ENCODE data around the gene ELP4. TPM values are rescaled to one million over a fixed set of nuclear protein-coding genes. Genes with fewer than 3 reads are reported as not detected.

Gene ELP4, protein sequence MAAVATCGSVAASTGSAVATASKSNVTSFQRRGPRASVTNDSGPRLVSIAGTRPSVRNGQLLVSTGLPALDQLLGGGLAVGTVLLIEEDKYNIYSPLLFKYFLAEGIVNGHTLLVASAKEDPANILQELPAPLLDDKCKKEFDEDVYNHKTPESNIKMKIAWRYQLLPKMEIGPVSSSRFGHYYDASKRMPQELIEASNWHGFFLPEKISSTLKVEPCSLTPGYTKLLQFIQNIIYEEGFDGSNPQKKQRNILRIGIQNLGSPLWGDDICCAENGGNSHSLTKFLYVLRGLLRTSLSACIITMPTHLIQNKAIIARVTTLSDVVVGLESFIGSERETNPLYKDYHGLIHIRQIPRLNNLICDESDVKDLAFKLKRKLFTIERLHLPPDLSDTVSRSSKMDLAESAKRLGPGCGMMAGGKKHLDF
- total RNA-seq = 10 to 100 TPM in 2 of 6 experiments, 1 to 10 TPM in 4; 7.3 to 16.4 (median 9.2) TPM
- long read RNA-seq, full-length matches to known transcripts = 7 of 8 reads
- long read RNA-seq, partial matches to known transcripts = 1 of 8 reads
- long read RNA-seq, other reads (novel, unspliced or antisense) = 0 of 8 reads

DNA sequence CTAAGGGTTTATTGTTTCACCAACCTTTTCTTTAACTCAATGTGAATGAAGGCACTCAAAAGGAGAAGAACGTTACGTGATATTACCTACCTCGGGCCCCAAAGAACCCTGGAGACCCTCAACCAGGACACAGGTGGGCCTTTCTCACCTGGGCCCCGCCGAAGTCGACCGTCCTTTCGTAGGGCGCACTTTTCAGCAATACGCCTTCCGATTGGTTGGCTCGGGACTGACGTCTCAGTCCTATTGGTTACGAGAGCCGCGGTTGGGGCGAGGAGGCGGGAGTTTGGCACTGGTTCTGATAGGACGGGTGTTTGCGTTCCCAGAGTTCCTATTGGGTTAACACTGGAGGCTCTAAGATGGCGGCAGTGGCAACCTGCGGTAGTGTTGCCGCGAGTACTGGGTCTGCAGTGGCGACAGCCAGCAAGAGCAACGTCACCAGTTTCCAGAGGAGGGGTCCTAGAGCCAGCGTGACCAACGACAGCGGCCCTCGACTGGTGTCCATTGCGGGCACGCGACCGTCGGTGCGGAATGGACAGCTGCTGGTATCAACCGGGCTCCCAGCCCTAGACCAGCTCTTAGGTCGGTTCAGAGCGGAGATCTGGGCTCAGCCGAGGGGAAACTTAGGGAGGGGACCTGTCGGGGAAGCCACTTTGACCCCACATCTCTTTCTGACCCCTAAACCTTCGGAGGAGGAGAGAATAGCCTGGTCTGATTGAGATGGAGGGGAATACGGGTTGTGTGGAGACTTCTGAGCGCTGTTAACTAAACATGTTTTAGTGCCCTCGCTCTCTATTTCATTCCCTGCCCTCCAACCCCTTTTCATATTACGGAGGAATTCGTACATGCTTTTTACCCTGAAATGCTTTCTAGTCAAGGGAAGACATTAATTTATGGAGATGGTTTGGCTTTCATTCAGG, at the start of gene ELP4, which contains the start of gene IMMP1L:
ELP4 (plus strand) TSS at position 339 of the 917 bp plus-strand sequence; CDS start at position 357, 18 bp downstream.
IMMP1L (minus strand) TSS at position 194 of the 917 bp plus-strand sequence. CDS start 46,346 bp downstream, outside the sequence.
- Histone ChIP-seq H3K9me3 (no peaks in the 10 kb centered on the region), H3K36me3 (no peaks in the 10 kb centered on the region), H3K4me1 (peaks cover 0 to 12% (median 5%) of the 10 kb centered on the region in 4 donors), H3K4me3 (peak within 1 kb of the TSS; percentile 78 to 92 (median 81)), H3K27me3 (no peaks in the 10 kb centered on the region), H3K27ac (peak within 1 kb of the TSS; percentile 61 to 80 (median 75))
- intact Hi-C loops (cut with DNase I) = no loop called here
- TF ChIP-seq POLR2A (IDR thresholded peaks at IDR 0.05) = peak; percentile 63
- TF ChIP-seq, protein P1, sequence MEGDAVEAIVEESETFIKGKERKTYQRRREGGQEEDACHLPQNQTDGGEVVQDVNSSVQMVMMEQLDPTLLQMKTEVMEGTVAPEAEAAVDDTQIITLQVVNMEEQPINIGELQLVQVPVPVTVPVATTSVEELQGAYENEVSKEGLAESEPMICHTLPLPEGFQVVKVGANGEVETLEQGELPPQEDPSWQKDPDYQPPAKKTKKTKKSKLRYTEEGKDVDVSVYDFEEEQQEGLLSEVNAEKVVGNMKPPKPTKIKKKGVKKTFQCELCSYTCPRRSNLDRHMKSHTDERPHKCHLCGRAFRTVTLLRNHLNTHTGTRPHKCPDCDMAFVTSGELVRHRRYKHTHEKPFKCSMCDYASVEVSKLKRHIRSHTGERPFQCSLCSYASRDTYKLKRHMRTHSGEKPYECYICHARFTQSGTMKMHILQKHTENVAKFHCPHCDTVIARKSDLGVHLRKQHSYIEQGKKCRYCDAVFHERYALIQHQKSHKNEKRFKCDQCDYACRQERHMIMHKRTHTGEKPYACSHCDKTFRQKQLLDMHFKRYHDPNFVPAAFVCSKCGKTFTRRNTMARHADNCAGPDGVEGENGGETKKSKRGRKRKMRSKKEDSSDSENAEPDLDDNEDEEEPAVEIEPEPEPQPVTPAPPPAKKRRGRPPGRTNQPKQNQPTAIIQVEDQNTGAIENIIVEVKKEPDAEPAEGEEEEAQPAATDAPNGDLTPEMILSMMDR (IDR thresholded peaks at IDR 0.05) = no peak
- under 1% methylated on average over 24 of the region's 47 CpGs for WGBS (ENCODE audit: insufficient coverage, low coverage, low lambda C conversion rate, missing lambda C conversion rate)
- DNase-seq (peak; percentile 94 to 97 (median 95)), ATAC-seq (peak; percentile 99 to 100 (median 99))

DNA sequence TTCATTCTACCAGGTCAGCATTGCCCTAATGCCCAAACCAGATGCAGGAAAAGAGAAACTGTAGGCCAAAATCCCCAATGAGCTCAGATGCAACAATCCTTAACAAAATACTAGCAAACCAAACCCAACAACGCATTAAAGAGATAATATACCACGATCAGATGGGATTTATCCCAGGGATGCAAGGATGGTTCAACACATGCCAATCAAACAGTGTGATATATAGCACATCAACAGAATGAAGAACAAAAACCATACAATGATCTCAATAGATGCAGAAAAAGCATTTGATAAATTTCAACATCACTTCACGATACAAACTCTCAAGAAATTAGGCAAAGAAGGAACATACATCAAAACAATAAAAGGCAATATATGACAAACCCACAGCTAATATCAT, 45.1 kb upstream of the ELP4 start:
- no peaks in the 10 kb centered on the region for H3K36me3 ChIP-seq
- H3K27me3 ChIP-seq = no peaks in the 10 kb centered on the region
- no peak for ATAC-seq
- H3K4me1 ChIP-seq = no peaks in the 10 kb centered on the region
- DNase-seq = no peak
- no peak overlapping the region for H3K4me3 ChIP-seq
- TF ChIP-seq, protein P1 (IDR thresholded peaks at IDR 0.05) = no peak
- no peak for TF ChIP-seq POLR2A (IDR thresholded peaks at IDR 0.05)
- no peak overlapping the region for H3K27ac ChIP-seq
- intact Hi-C loops (cut with DNase I) = no loop called here
- 80% methylated on average over 3 of the region's 3 CpGs for WGBS (ENCODE audit: insufficient coverage, low coverage, low lambda C conversion rate, missing lambda C conversion rate)
- no peaks in the 10 kb centered on the region for H3K9me3 ChIP-seq

DNA sequence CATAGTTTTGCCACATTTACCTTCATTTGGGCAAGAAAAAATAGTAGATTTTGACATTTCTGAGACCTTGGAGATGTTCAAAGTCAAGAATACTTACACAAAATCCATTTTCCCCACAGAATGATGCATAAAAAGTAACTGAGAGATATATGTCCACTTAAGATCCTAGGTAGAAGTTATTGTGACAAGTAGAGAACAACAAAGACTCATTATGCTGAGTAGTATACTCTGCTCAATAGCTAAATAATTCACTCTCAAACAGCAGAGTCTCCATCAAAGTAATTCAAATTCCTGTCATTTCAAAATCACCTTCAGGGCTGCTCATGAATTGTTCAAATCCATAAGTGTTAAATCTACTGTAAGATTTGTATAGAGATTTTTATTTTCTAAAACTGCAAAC, 35.5 kb upstream of the ELP4 start:
- Histone ChIP-seq H3K27ac (no peak overlapping the region), H3K4me3 (no peak overlapping the region), H3K36me3 (no peaks in the 10 kb centered on the region), H3K9me3 (no peaks in the 10 kb centered on the region), H3K4me1 (no peaks in the 10 kb centered on the region), H3K27me3 (no peaks in the 10 kb centered on the region)
- intact Hi-C loops (cut with DNase I) = no loop called here
- TF ChIP-seq, protein P1 (IDR thresholded peaks at IDR 0.05) = no peak
- no peak for TF ChIP-seq POLR2A (IDR thresholded peaks at IDR 0.05)
- ATAC-seq (no peak), DNase-seq (no peak)

DNA sequence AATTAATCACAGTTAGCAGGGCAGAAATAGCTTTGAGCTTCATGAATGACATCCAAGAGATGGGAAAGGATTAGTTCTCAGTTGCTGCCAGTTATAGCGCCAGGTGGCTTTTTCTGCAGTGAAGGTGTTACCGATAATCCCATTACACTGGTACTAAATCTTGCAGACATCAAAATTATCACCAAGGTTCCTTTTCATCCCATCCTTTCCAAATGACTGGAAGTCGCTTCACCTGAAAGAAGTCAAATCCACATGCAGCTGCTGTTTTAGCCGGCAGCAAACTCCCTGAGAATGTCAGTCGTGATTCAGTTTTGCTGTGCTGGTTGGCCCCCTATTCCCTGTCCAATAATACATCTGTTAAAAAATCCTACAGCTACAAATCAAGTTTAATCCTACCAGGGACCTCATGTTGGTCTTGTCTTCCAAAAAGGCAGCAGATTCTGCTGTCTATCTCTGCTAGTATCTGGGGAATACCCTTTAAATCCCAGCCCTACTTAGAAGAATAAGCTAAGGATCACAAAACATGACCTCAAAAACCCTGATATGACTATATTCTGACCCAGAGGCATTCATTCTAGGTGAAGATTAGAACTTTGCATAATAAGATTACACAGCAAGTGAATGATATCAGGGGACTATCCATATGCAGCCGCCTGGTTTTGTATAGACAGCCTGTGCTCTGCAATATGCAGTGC, 31.9 kb upstream of the ELP4 start:
- WGBS (ENCODE audit: insufficient coverage, low coverage, low lambda C conversion rate, missing lambda C conversion rate) = 89% methylated on average over 4 of the region's 6 CpGs

More for the DNA sequence above, 31.9 kb upstream of the ELP4 start:
- Histone ChIP-seq H3K27ac (no peak overlapping the region), H3K36me3 (no peaks in the 10 kb centered on the region), H3K4me3 (no peak overlapping the region), H3K4me1 (no peaks in the 10 kb centered on the region), H3K27me3 (no peaks in the 10 kb centered on the region), H3K9me3 (no peaks in the 10 kb centered on the region)
- DNase-seq (no peak), ATAC-seq (no peak)
- intact Hi-C loops (cut with DNase I) = no loop called here
- TF ChIP-seq POLR2A (IDR thresholded peaks at IDR 0.05) = no peak
- TF ChIP-seq, protein P1 (IDR thresholded peaks at IDR 0.05) = no peak
